Astrocyte of the spinal cord (primary cell): ENCODE data around the gene HLCS.
A peak's percentile ranks its signal among the peaks of the same experiment; 100 is the strongest.
"Not testable (repeated sequence)": the region's sequence is repeated elsewhere in the genome, so short reads cannot be mapped to it uniquely, and the experiment has no call there.

Source experiments
- DNase-seq: peaks from one replicate; pipeline ENCODE4 v3.0.0; 2011; ENCODE audit warnings: low read depth, low spot score
- H3K4me3 ChIP-seq: 2 replicates; pipeline ENCODE4 v1.5.1; 2011; ENCODE audit warnings: low read depth, mild to moderate bottlenecking, low read length, moderate library complexity
- in situ Hi-C: cut with HindIII; loops from 2 replicates; pipeline ENCODE4 v1.10.0; 2017; ENCODE audit warnings: low sequenced_read_pairs
- TF ChIP-seq, protein P1 (sequence below): IDR thresholded peaks from 2 replicates; pipeline ENCODE4 v1.5.1; 2012; ENCODE audit warnings: low read depth, mild to moderate bottlenecking, low read length, inconsistent platforms

The HLCS gene

DNA sequence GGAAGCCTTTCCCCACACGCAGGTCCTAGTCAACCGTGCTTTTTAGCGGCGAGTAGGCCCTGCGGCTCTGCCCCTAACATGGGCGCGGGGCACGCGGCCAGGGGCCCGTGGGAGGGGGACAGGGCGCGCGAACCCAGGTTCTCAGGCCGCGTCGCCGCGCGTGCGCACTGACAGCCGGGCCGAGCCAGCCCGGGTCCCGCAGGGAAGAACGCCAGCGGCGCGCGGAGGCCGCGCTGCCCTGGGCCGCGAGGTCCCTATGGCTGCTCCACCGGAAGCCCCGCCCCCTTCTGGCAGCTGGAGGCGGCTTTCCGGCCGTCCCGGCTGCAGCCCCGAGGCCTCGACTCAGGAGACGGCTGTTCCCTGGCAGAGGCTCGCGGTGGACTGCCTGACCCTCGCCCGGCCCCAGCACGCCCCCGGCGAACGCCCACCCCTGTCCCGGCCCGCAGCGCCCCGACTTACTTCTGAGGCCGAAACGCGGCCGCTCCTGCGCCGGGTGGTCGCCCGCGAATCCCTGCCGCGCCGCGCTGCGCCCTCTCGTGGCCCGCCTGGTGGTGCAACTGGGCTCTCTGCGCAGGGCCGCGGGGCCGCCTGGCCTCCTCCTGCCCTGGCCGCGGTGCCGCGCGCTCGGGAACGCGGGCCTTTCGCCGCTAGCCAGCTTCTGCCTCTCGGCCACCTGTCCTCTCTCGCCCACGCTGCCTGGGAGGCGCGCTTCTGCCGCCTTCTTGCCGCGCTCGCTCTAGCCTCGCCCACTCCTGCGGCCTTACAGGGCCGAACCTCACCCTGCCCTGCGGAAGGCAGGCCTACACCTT is 23.4 kb upstream of the HLCS start:
- TF ChIP-seq, protein P1, sequence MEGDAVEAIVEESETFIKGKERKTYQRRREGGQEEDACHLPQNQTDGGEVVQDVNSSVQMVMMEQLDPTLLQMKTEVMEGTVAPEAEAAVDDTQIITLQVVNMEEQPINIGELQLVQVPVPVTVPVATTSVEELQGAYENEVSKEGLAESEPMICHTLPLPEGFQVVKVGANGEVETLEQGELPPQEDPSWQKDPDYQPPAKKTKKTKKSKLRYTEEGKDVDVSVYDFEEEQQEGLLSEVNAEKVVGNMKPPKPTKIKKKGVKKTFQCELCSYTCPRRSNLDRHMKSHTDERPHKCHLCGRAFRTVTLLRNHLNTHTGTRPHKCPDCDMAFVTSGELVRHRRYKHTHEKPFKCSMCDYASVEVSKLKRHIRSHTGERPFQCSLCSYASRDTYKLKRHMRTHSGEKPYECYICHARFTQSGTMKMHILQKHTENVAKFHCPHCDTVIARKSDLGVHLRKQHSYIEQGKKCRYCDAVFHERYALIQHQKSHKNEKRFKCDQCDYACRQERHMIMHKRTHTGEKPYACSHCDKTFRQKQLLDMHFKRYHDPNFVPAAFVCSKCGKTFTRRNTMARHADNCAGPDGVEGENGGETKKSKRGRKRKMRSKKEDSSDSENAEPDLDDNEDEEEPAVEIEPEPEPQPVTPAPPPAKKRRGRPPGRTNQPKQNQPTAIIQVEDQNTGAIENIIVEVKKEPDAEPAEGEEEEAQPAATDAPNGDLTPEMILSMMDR, result peak; percentile 54
- DNase-seq, result peak; percentile 92
- H3K4me3 ChIP-seq, result peak overlapping the region; percentile 51
- in situ Hi-C loops, result no loop called here

DNA sequence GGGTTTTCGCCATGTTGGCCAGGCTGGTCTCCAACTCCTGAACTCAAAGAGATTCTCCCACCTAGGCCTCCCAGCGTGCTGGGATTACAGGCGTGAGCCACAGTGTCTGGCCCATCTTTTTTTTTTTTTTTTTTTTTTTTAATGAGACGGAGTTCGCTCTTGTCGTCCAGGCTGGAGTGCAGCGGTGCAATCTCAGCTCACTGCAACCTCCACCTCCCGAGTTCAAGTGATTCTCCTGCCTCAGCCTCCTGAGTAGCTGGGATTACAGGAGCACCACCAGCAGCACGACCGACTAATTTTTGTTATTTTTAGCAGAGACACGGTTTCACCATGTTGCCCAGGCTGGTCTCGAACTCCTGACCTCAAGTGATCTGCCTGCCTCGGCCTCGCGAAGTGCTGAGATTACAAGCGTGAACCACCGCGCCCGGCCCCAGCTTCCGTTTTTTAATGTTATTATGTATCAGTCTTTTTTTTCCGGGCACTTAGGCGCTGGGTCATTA is 22.8 kb upstream of the HLCS start:
- DNase-seq, in situ Hi-C loops: not testable (repeated sequence)
- peak overlapping the region; percentile 51 for H3K4me3 ChIP-seq

DNA sequence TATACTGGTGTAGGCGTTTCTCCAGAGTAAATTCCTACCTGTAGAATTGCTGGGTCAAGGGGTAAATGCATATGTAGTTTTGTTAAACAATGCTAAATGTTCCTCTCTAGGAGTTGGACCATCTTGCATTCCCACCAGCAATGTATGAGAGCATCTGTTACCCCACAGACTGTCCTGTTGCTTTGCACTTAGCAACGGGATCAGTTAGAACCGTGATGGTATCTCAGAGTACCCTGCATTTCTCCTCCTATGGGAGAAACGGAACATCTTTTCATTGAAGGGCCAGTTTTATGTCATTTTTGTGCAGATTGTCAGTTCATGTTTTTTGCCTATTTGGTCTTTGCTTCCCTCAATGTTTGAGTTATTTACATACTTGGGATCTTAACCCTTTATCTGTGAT is 22.1 kb upstream of the HLCS start:
- TF ChIP-seq, protein P1, result no peak
- no peak for DNase-seq
- no peak overlapping the region for H3K4me3 ChIP-seq
- in situ Hi-C loops, result no loop called here

DNA sequence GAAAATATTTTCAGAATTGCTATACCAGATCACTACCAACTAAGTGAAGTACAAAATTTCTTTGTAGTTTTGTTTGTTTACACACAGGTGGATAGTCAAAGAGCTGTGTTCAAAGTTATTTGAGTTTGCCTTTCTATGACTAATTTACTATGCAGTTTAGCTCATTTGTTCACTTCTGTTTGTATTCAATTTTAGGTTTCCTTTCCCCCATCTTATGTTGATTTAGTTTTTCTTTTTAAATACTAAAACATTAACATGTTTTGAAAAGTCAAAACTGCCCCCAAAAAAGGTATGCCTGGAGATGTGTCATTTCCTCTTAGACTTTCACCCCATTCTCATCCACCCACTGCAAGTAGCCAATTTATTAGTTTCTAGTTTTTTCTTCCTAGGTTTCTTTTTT is 21.4 kb upstream of the HLCS start:
- in situ Hi-C loops, result no loop called here
- TF ChIP-seq, protein P1, result no peak
- DNase-seq, result no peak
- no peak overlapping the region for H3K4me3 ChIP-seq

DNA sequence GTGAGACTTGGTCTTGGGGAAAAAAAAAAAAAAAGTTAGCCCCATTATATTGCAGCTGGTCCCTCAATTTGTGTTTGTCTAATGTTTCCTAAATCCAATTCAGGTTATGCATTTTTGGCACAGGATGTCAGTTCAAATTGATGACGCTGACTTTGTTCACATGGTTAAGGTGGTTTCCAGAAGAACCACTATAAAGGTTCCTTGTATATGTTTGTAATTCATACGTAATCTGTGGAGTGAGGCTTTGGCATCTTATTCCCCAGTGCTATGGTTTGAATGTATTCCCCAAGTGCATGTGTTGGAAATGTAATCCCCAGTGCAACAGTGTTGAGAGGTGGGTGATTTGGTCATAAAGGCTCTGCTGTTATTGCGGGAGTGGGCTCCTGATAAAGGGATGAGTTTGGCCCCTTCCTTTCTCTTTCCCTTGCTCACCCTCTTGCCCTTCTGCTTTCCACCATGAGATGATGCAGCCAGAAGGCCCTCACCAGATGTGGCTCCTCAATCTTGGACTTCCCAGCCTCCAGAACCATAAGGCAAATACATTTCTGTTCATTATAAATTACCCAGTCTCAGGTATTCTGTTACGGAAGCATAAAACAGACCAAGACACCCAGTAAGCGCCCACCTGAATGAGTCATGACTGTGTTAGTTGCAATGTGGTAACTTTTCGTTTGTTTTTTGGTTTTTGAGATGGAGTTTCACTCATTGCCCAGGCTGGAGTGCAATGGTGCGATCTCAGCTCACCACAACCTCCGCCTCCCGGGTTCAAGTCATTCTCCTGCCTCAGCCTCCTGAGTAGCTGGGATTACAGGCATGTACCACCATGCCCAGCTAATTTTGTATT is 19.5 kb upstream of the HLCS start:
- DNase-seq, result no peak
- in situ Hi-C loops, result no loop called here
- TF ChIP-seq, protein P1, result no peak
- H3K4me3 ChIP-seq, result no peak overlapping the region

DNA sequence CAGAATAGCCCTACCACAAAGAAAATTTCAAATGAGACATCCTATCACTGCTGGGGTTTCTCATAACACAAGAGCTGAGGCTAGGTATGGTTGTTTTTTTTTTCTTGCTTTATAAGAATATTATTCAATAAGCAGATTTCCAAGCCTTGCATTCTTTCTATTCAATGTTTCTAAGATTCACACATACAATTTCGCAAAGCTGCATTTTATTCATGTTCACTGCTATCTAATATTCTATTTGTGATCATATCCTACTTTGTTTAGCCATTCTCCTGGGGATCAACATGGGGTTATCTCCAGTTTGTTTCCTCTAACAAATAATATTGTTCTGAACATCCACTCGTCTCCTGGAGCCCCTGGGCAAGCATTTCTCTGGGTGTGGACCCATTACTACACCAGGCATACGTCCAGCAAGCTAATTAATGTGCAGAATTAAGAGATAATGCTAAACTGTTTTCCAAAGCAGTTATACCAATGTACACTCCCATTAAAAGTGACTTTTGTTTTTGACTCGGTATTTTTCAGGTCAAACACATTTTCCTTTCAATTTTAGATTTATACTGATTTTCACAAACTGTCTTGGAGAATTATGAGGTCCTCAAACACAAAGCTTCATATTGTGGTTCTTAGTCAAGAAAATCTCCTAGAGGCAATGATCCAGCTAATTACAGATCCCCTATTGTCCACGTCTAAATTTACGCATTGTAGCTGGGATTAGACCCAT is 15.7 kb upstream of the HLCS start:
- in situ Hi-C loops, result no loop called here
- TF ChIP-seq, protein P1, result no peak
- no peak overlapping the region for H3K4me3 ChIP-seq
- DNase-seq, result no peak
